ENCODE data around the gene ABCG2. TPM values are rescaled to one million over a fixed set of nuclear protein-coding genes. Genes with fewer than 3 reads are reported as not detected.

The ABCG2 gene
- total and polyA plus RNA-seq, 2 of the 8 experiments (the other 6 are each of a cell fraction or from before 2014, with no cell fraction given) = 2.4 to 4.6 TPM

GRCh38 chr4:88188738-88189417 is 30.4 kb upstream of the ABCG2 start:
- H3K9me3 ChIP-seq (ENCODE audit: insufficient read depth in 2 of 2, low read depth in 1 of 2, low read length in 1 of 2) = no peaks in the 10 kb centered on the region
- no peak overlapping the region for H3K4me3 ChIP-seq (ENCODE audit: extremely low read depth in 1 of 4, insufficient read depth in 2 of 4, low read depth in 3 of 4, low read length in 4 of 4)
- no peak overlapping the region for H4K8ac ChIP-seq (ENCODE audit: extremely low read depth, insufficient read depth, low read length)
- no peak overlapping the region for H2BK20ac ChIP-seq (ENCODE audit: low read length)
- no peak overlapping the region for H3K27ac ChIP-seq (ENCODE audit: low read depth, low read length)
- TF ChIP-seq MAX (IDR thresholded peaks at IDR 0.05) (no peak), SP1 (IDR thresholded peaks at IDR 0.05; ENCODE audit: low read depth, low read length) (no peak)
- no peak for DNase-seq (ENCODE audit: low read depth in 1 of 2, low spot score in 2 of 2)
- no peak overlapping the region for H3K14ac ChIP-seq (ENCODE audit: insufficient read length)
- FAIRE-seq = no peak
- H3K18ac ChIP-seq (ENCODE audit: extremely low read depth, low read length) = no peak overlapping the region
- no peaks in the 10 kb centered on the region for H3K23me2 ChIP-seq (ENCODE audit: low read depth, low read length)
- ChIA-PET POLR2A (ENCODE audit: partially characterized antibody) (interaction anchor here (1.5 kb wide), 1 partner anchor 9 kb away, joined by 5 read pairs; no protein-coding TSS in a partner anchor), CTCF (ENCODE audit: partially characterized antibody) (interaction anchor here (1.1 to 1.4 kb wide), 2 partner anchors 9 to 156 kb away, joined by 3 to 4 read pairs; no protein-coding TSS in a partner anchor)
- H3K4ac ChIP-seq (replicated peaks; ENCODE audit: insufficient read length, low read depth, low read length) = no peak overlapping the region
- H3K27me3 ChIP-seq (replicated peaks in 1 of 4; ENCODE audit: control insufficient read depth in 3 of 4, extremely low read depth in 1 of 4, insufficient read depth in 3 of 4, low read length in 3 of 4) = no peaks in the 10 kb centered on the region
- H3K4me1 ChIP-seq (replicated peaks in 1 of 4; ENCODE audit: control insufficient read depth in 3 of 4, insufficient read depth in 4 of 4, low read length in 3 of 4) = peaks cover 0 to 4% (median 0%) of the 10 kb centered on the region in 4 experiments; a peak in 2 of 7 replicates
- H2BK5ac ChIP-seq (ENCODE audit: low read depth, low read length) = no peak overlapping the region
- H3K56ac ChIP-seq (replicated peaks; ENCODE audit: insufficient read length, low read depth, low read length) = no peak overlapping the region
- no peak overlapping the region for H2AFZ ChIP-seq (ENCODE audit: low read length)
- no peak overlapping the region for H3K23ac ChIP-seq (ENCODE audit: insufficient read length)
- H3K79me1 ChIP-seq (ENCODE audit: low read depth, low read length) = no peaks in the 10 kb centered on the region
- no peak overlapping the region for H3K4me2 ChIP-seq (ENCODE audit: insufficient read depth in 1 of 2, low read depth in 2 of 2, low read length in 2 of 2)
- no peak overlapping the region for H4K91ac ChIP-seq (replicated peaks; ENCODE audit: insufficient read length, low read length)
- 96% methylated on average over 6 of the region's 6 CpGs; no CpG with 5 or more reads in 1 of the 2 experiments for WGBS, 2 experiments (ENCODE audit: extremely low coverage in 1 of 2, insufficient coverage in 1 of 2, insufficient read length in 1 of 2, insufficient replicate concordance in 2 of 2, low coverage in 1 of 2, low lambda C conversion rate in 2 of 2, missing lambda C conversion rate in 1 of 2)
- H3K79me2 ChIP-seq (ENCODE audit: control insufficient read depth in 1 of 2, insufficient read depth in 2 of 2, low read length in 2 of 2) = no peaks in the 10 kb centered on the region
- no peak overlapping the region for H2BK15ac ChIP-seq (ENCODE audit: low read length)
- H2BK120ac ChIP-seq (replicated peaks; ENCODE audit: low read depth, low read length) = no peak overlapping the region
- no peak overlapping the region for H2AK5ac ChIP-seq (ENCODE audit: low read depth, low read length)
- no peaks in the 10 kb centered on the region for H3K36me3 ChIP-seq (ENCODE audit: control insufficient read depth in 2 of 4, insufficient read depth in 4 of 4, low read length in 3 of 4)
- no peak overlapping the region; the same call in 1 of the 2 replicates for H2BK12ac ChIP-seq (ENCODE audit: low read depth, low read length)
- no peaks in the 10 kb centered on the region for H4K20me1 ChIP-seq (replicated peaks in 1 of 2; ENCODE audit: control insufficient read depth in 1 of 2, insufficient read depth in 2 of 2, low read length in 2 of 2)
- H3K9ac ChIP-seq (replicated peaks in 1 of 4; ENCODE audit: extremely low read depth in 1 of 4, low read depth in 3 of 4, low read length in 3 of 4) = no peak overlapping the region
- H4K5ac ChIP-seq (ENCODE audit: insufficient read length, low read depth, low read length) = no peak overlapping the region
